Nephron (organoid): ENCODE results near the gene AP1AR.

Experiments
- H3K27ac Mint-ChIP-seq, 3 experiments: 2 replicates each; pipeline ENCODE4 v1.8.0; 2020; ENCODE audit warnings: mixed read lengths in 3 of 3, mild to moderate bottlenecking in 2 of 3, moderate library complexity in 1 of 3
- H3K27me3 Mint-ChIP-seq: 2 replicates; pipeline ENCODE4 v1.8.0; 2021; ENCODE audit warnings: low read depth, mild to moderate bottlenecking, moderate library complexity, mixed read lengths
- H3K36me3 Mint-ChIP-seq: 2 replicates; pipeline ENCODE4 v1.8.0; 2020; ENCODE audit warnings: low read depth, mixed read lengths
- H3K4me1 Mint-ChIP-seq: 2 replicates; pipeline ENCODE4 v1.8.0; 2020; ENCODE audit warnings: mixed read lengths
- H3K4me3 Mint-ChIP-seq, 3 experiments: 2 replicates each; pipeline ENCODE4 v1.8.0; 2020; ENCODE audit warnings: mild to moderate bottlenecking in 3 of 3, mixed read lengths in 3 of 3, moderate library complexity in 2 of 3
- H3K9me3 Mint-ChIP-seq: 2 replicates; pipeline ENCODE4 v1.8.0; 2020; ENCODE audit warnings: mixed read lengths
- TF ChIP-seq, protein P1 (sequence below), 3 experiments: fragments of 200-600 bp; sonication (generic); IDR thresholded peaks; one replicate each; pipeline ENCODE4 v1.5.0; 2021; ENCODE audit warnings: antibody characterized with exemption in 3 of 3; ENCODE audit not compliant: unreplicated experiment in 3 of 3

Gene AP1AR

DNA sequence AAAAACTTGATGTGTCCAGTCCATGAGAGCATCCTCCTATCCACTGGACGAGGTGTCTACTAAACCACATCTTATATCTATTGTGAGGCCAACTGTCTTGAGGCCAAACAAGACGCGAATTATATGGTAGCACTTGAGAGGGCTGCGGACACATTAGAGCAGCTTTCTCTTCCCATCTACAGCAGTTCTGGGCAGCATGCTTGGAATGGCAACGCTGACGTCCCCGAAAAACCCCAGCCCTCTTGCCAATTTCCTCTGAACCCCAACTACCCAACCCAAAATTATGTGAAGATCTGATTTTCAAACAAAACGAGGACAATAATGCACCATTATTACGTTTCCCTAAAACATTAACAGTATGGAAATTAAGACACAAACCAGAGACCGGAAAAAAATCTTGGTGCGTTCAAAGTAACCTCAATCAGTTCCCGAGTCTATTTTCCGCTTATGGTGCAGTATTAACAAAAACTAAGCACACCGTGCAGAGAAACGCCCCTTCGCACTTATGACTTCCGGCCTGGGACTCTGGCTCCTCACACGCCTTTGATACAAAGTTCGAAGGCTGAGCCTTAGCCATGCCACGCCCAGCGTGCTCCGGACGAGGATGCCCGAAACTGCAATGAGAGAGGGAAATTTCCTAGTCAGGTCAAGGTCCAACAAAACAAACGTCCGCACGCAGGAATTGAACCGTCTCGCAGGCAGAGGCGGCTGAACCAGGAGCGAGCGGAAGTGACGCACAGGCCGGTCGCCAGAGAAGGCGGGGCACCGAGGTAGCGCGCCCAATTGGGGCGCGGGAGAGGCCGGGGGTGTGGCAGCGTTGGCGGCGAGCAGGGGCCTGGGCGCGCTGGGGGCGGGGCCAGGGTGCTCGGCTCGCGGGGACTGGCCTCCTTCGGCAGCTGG, 458 bp upstream of the AP1AR start:
- peak overlapping the region; percentile 95 to 99 (median 99) for H3K4me3 Mint-ChIP-seq
- H3K36me3 Mint-ChIP-seq: no peaks in the 10 kb centered on the region
- TF ChIP-seq, protein P1, sequence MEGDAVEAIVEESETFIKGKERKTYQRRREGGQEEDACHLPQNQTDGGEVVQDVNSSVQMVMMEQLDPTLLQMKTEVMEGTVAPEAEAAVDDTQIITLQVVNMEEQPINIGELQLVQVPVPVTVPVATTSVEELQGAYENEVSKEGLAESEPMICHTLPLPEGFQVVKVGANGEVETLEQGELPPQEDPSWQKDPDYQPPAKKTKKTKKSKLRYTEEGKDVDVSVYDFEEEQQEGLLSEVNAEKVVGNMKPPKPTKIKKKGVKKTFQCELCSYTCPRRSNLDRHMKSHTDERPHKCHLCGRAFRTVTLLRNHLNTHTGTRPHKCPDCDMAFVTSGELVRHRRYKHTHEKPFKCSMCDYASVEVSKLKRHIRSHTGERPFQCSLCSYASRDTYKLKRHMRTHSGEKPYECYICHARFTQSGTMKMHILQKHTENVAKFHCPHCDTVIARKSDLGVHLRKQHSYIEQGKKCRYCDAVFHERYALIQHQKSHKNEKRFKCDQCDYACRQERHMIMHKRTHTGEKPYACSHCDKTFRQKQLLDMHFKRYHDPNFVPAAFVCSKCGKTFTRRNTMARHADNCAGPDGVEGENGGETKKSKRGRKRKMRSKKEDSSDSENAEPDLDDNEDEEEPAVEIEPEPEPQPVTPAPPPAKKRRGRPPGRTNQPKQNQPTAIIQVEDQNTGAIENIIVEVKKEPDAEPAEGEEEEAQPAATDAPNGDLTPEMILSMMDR (IDR thresholded peaks at IDR 0.05; ENCODE audit: unreplicated experiment in 3 of 3): no peak
- no peaks in the 10 kb centered on the region for H3K27me3 Mint-ChIP-seq
- no peaks in the 10 kb centered on the region for H3K9me3 Mint-ChIP-seq
- peaks cover 24% of the 10 kb centered on the region for H3K4me1 Mint-ChIP-seq
- H3K27ac Mint-ChIP-seq: peak overlapping the region; percentile 99 to 100 (median 99)

DNA sequence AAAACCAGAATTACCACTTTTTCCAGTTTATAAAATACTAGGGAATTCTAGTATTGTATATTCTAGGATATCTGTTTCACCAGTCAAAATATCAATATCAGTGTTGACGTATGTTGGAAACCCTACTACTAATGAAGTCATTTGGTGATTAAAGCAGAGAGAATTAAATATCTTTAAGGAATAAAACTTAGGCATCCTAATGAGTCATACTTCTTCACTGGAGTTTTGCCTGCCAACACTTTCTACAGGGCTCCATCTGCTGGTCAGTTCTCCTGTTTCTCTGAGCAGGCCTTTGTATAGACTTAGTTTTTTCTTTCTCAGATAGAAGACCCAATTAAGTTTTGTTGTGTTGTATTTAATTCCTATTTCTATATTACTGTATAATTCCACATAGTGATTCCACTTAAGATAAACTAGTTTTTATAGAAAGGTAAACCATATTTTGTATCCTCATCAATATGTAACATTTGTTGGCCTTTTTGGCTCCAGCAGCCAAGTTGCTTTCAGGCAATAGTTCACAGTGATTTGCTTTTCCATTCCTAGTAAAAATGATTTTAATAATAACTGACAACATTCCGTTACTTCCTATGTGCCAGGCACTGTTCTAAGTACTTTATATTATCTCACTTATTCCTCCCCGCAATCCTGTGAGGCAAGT, 3.5 kb downstream of the AP1AR start:
- Mint-ChIP-seq H3K4me1 (peaks cover 25% of the 10 kb centered on the region), H3K36me3 (peaks cover 4% of the 10 kb centered on the region), H3K4me3 (peak overlapping the region in 1 of 3 experiments; percentile 36), H3K27ac (no peak overlapping the region), H3K27me3 (no peaks in the 10 kb centered on the region), H3K9me3 (no peaks in the 10 kb centered on the region)
- TF ChIP-seq, protein P1 (IDR thresholded peaks at IDR 0.05; ENCODE audit: unreplicated experiment in 3 of 3): peak; percentile 61 to 77 (median 72)

DNA sequence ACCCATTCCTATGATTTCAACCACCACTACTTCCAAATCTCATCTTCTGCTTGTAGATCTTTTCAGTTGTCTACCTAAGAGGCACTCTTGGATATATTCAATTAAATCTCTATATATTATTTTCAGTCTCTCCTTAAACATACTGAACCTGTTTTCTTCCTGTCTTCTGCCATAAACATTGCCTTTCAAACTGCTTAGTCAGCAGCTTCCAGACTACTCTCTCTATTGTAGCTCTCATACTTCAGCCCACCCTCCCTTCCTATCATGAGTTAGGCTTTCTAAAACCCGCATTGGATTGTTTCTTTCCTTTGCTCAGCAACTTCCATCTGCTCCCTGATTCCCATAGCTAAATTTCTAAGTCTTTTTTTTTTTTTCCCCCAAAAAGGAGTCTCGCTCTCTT, 4.5 kb downstream of the AP1AR start:
- Mint-ChIP-seq H3K4me3 (peak overlapping the region in 1 of 3 experiments; percentile 0), H3K27me3 (no peaks in the 10 kb centered on the region), H3K36me3 (peaks cover 4% of the 10 kb centered on the region), H3K27ac (peak overlapping the region in 2 of 3 experiments; percentile 2 to 29), H3K4me1 (peaks cover 19% of the 10 kb centered on the region), H3K9me3 (no peaks in the 10 kb centered on the region)
- TF ChIP-seq, protein P1 (IDR thresholded peaks at IDR 0.05; ENCODE audit: unreplicated experiment in 3 of 3): no peak

DNA sequence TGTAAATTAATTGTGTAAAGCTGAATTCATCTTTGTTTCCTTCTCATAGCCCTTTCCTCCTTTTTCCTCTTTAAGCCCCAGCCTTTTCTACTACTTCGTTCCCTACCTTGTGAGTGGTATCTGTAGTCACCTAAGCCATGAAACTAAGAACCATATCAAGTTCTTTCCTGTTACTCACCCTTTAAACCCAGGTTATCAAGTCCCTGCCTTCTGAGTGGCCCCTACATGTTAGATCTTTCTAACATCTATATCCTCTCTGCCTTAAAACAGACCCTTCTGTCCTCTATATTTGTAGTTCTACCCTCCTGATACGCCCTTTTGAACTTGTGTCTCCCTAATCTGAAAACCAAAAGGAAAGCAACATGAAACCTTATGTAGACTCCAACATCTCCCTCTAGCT, 7.2 kb downstream of the AP1AR start:
- no peak overlapping the region for H3K4me3 Mint-ChIP-seq
- peaks cover 10% of the 10 kb centered on the region for H3K36me3 Mint-ChIP-seq
- no peaks in the 10 kb centered on the region for H3K27me3 Mint-ChIP-seq
- no peak overlapping the region for H3K27ac Mint-ChIP-seq
- peaks cover 7% of the 10 kb centered on the region for H3K4me1 Mint-ChIP-seq
- no peaks in the 10 kb centered on the region for H3K9me3 Mint-ChIP-seq
- TF ChIP-seq, protein P1 (IDR thresholded peaks at IDR 0.05; ENCODE audit: unreplicated experiment in 3 of 3): no peak

DNA sequence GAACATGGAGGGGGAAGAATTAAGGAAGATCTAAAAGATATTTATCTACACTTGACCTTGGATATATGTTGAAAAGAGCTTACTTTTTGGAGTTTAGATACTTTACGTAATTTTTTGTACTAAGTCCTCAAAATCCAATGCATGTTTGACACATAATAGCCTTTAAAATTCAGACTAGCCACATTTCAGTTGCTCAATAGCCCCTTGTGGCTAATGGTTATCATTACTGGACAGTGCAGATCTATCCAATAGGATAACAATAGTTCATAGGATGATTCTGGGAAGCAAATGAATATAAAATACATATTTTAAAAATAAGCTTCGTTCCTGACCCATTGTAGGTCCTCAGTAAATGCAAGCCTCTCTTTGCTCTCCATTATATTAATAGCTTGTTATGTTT, 13.8 kb downstream of the AP1AR start:
- Mint-ChIP-seq H3K4me3 (no peak overlapping the region), H3K9me3 (no peaks in the 10 kb centered on the region)

More for the DNA sequence above, 13.8 kb downstream of the AP1AR start:
- Mint-ChIP-seq H3K27me3 (no peaks in the 10 kb centered on the region), H3K36me3 (peaks cover 6% of the 10 kb centered on the region), H3K27ac (no peak overlapping the region), H3K4me1 (no peaks in the 10 kb centered on the region)
- TF ChIP-seq, protein P1 (IDR thresholded peaks at IDR 0.05; ENCODE audit: unreplicated experiment in 3 of 3): no peak
